Smooth muscle cell (in vitro differentiated cells): ENCODE results near the gene ADORA1. TPM values are rescaled to one million over a fixed set of nuclear protein-coding genes. Genes with fewer than 3 reads are reported as not detected.

ENCODE experiments used
- DNase-seq: peaks from one replicate; lab custom pipeline; 2025; ENCODE audit not compliant: unreplicated experiment; lab: John Stamatoyannopoulos, UW
- H2AFZ ChIP-seq: fragments of 200-600 bp; sonication (generic); 2 replicates; pipeline ENCODE4 v1.6.0; 2016; ENCODE audit warnings: antibody characterized with exemption, low read depth, mild to moderate bottlenecking
- H3F3A ChIP-seq: fragments of 200-600 bp; sonication (generic); 2 replicates; pipeline ENCODE4 v1.6.0; 2017; ENCODE audit warnings: antibody characterized with exemption, low read depth
- H3K27ac ChIP-seq: fragments of 200-600 bp; sonication (generic); 2 replicates; pipeline ENCODE4 v1.5.1; 2016; ENCODE audit warnings: low read depth, mild to moderate bottlenecking
- H3K27me3 ChIP-seq: fragments of 200-600 bp; sonication (generic); 2 replicates; pipeline ENCODE4 v1.6.1; 2016; ENCODE audit warnings: low read depth, mild to moderate bottlenecking
- H3K36me3 ChIP-seq: fragments of 200-600 bp; sonication (generic); 2 replicates; pipeline ENCODE4 v1.5.1; 2016; ENCODE audit warnings: low read depth
- H3K4me1 ChIP-seq: fragments of 200-600 bp; sonication (generic); 2 replicates; pipeline ENCODE4 v1.5.1; 2016; ENCODE audit warnings: low read depth
- H3K4me2 ChIP-seq: fragments of 200-600 bp; sonication (generic); 2 replicates; pipeline ENCODE4 v1.6.0; 2016; ENCODE audit warnings: mild to moderate bottlenecking
- H3K4me3 ChIP-seq: fragments of 200-600 bp; sonication (generic); 2 replicates; pipeline ENCODE4 v1.5.1; 2016; ENCODE audit warnings: mild to moderate bottlenecking
- H3K79me2 ChIP-seq: fragments of 200-600 bp; sonication (generic); 2 replicates; pipeline ENCODE4 v1.6.0; 2016; ENCODE audit warnings: low read depth, mild to moderate bottlenecking
- H3K9ac ChIP-seq: fragments of 200-600 bp; sonication (generic); 2 replicates; pipeline ENCODE4 v1.6.0; 2016; ENCODE audit warnings: low read depth
- H3K9me3 ChIP-seq: fragments of 200-600 bp; sonication (generic); replicated peaks from 2 replicates; pipeline ENCODE4 v1.5.1; 2016; ENCODE audit warnings: low read depth
- H4K20me1 ChIP-seq: fragments of 200-600 bp; sonication (generic); 2 replicates; pipeline ENCODE4 v1.6.0; 2016; ENCODE audit warnings: low read depth
- CTCF ChIP-seq: fragments of 200-600 bp; sonication (generic); IDR thresholded peaks from 2 replicates; pipeline ENCODE4 v1.5.1; 2017; ENCODE audit warnings: borderline replicate concordance, mild to moderate bottlenecking, antibody characterized with exemption; ENCODE audit not compliant: insufficient read depth, poor library complexity, severe bottlenecking
- WGBS: methylation state at CpG from one replicate; pipeline ENCODE4 v1.1.7; 2016; ENCODE audit warnings: low lambda C conversion rate; 5-methylcytosine and 5-hydroxymethylcytosine counted together
- polyA plus RNA-seq: library from polyadenylated mRNA; unstranded; fragments of >200 nt; fragmentation: Nextera tagmentation; extraction: Ambion mirVana; gene quantifications from 2 replicates; pipeline ENCODE4 v1.2.1, GENCODE V29; 2016
- total RNA-seq: library from RNA; depleted of rRNA; stranded (reverse); fragments of >200 nt; gene quantifications from 2 replicates; pipeline ENCODE4 v1.2.3, GENCODE V29; 2014

Gene ADORA1
- total and polyA plus RNA-seq, 2 experiments from 2014 or later = 16.0 to 18.0 TPM

- Histone ChIP-seq H3K4me1 (peaks cover 14% of the 10 kb centered on the region), H3K4me3 (no peak overlapping the region), H3K9me3 (no peaks in the 10 kb centered on the region), H4K20me1 (no peaks in the 10 kb centered on the region), H3K4me2 (no peak overlapping the region), H2AFZ (no peak overlapping the region), H3K79me2 (no peaks in the 10 kb centered on the region), H3F3A (peaks cover 10% of the 10 kb centered on the region), H3K27ac (no peak overlapping the region), H3K27me3 (no peaks in the 10 kb centered on the region), H3K9ac (no peak overlapping the region), H3K36me3 (no peaks in the 10 kb centered on the region)
- TF ChIP-seq CTCF = no peak
- 95% methylated on average over 2 of the region's 2 CpGs for WGBS
- no peak for DNase-seq
These were observed 45.6 kb downstream of the ADORA1 start for GRCh38 chr1:203173011-203173555.

GRCh38 chr1:203173566-203173965, 46.0 kb downstream of the ADORA1 start:
- Histone ChIP-seq H3K36me3 (no peaks in the 10 kb centered on the region), H3F3A (peaks cover 10% of the 10 kb centered on the region), H3K4me3 (no peak overlapping the region), H3K4me1 (peaks cover 19% of the 10 kb centered on the region), H4K20me1 (no peaks in the 10 kb centered on the region), H3K79me2 (no peaks in the 10 kb centered on the region), H3K9me3 (no peaks in the 10 kb centered on the region), H2AFZ (no peak overlapping the region), H3K27ac (no peak overlapping the region), H3K9ac (no peak overlapping the region), H3K4me2 (no peak overlapping the region), H3K27me3 (no peaks in the 10 kb centered on the region)
- 58% methylated on average over 5 of the region's 5 CpGs for WGBS
- DNase-seq = no peak
- no peak for TF ChIP-seq CTCF

GRCh38 chr1:203174324-203174985, 46.9 kb downstream of the ADORA1 start:
- H3K79me2 ChIP-seq = no peaks in the 10 kb centered on the region
- H3K27me3 ChIP-seq = no peaks in the 10 kb centered on the region
- no peak overlapping the region for H3K4me3 ChIP-seq
- DNase-seq = no peak
- H4K20me1 ChIP-seq = no peaks in the 10 kb centered on the region
- 98% methylated on average over 12 of the region's 12 CpGs for WGBS
- no peak for TF ChIP-seq CTCF
- H3K27ac ChIP-seq = no peak overlapping the region
- H3K36me3 ChIP-seq = no peaks in the 10 kb centered on the region
- peaks cover 23% of the 10 kb centered on the region for H3K4me1 ChIP-seq
- H3K4me2 ChIP-seq = no peak overlapping the region
- H3F3A ChIP-seq = peaks cover 10% of the 10 kb centered on the region
- no peaks in the 10 kb centered on the region for H3K9me3 ChIP-seq
- no peak overlapping the region for H3K9ac ChIP-seq
- H2AFZ ChIP-seq = no peak overlapping the region
